HG03135 (cell line): ENCODE results near the gene NPFF.

Experiments
- ATAC-seq: cut with Tn5 transposase; IDR thresholded peaks from one replicate; pipeline ENCODE4 v1.9.1; 2021; ENCODE audit warnings: mild to moderate bottlenecking, moderate library complexity; ENCODE audit not compliant: unreplicated experiment

The NPFF gene

GRCh38 chr12:53514628-53515290 lies 7.5 kb upstream of the NPFF start:
- no peak for ATAC-seq

DNA sequence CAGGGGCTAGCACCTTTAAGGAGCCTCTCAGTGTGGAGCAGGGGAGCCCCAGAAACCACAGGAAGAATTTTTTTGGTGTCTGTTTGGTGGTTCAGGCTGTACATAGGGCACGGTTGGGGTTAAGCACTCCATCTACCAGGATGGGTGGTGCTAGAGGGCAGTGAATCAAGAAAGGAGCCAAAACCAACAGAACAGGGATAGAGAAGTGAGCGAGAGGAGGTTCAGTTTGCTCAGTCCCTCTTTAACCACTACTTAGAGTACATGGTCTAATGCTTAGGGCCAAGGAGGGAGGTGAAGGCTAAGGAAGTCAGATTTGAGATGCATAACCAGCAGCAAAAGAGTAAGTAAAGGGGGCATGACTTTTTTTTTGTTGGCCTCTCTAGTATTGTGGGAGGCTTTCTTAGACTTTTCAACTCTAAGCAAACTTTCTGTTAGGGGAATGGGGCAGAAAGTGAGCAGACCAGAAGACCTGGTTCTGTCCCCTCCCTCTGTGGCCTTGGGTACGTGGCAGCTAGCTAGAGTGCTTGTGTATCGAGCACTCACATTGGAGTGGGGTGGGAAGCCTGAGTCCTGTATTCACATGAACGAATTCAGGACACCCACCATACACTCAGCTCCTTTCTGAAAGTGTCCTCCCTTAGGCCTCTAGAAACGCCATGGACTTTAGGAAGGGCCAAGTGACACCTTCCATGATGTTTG lies 6.6 kb upstream of the NPFF start:
- ATAC-seq = no peak

DNA sequence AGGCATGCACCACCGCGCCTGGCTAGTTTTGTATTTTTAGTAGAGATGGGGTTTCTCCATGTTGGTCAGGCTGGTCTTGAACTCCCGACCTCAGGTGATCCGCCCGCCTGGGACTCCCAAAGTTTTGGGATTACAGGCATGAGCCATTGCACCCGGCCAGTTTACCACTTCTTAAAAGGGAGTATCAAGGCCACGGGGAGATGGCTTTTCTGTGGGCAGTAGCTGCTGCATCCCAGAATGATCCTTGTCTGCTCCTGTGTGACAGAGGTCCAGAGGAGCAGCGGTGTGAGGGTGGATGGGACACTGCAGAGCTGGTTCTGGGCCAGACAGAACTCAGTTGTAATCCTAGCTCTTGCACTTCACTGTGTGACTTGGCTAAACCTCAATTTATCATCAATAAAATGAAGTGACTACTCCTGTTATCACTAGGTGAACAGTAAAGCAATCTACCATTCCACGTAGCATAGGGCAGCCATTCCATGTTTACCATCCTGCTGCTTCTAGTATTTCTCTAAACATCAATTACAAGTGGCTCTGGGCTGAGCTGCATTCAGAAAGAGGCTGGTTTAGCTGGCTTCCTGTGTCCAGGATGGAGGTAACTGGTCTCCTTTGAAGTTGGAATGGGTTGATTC lies 3.0 kb upstream of the NPFF start:
- no peak for ATAC-seq

- peak; percentile 84 for ATAC-seq
These were observed 1.4 kb upstream of the NPFF start for GRCh38 chr12:53508534-53509170.

DNA sequence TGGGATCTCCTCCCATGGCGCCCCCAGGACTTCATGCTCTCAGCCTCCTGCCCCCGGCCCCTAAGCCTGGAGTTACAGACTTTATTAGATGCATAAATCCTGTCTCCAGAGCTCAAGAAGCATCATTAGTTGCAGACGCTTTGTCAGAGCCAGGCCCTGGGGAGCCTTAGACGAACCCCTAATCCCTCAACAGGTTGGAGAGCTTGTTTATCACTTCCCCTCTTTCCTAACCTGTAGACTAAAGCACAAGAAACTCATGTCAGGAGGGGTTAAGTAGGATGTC lies 260 bp upstream of the NPFF start:
- ATAC-seq = no peak

DNA sequence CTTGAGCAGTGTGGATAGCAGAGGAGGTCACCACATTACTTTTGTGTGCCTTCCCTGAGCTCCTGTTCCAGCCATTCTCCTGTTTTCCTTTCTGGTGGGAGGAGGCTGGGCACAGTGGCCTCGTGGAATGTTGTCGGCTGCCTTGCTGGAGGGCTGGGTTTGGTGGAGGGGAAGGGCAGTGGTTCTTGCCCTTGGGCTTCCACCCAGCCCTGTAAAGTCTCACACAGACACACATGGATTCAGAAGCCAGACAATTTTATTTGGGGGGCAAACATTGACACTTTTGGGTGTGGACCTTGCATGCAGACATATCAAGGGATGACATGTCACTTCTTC lies 866 bp downstream of the NPFF start:
- ATAC-seq = no peak

GRCh38 chr12:53505555-53506449 lies 1.5 kb downstream of the NPFF start:
- no peak for ATAC-seq

DNA sequence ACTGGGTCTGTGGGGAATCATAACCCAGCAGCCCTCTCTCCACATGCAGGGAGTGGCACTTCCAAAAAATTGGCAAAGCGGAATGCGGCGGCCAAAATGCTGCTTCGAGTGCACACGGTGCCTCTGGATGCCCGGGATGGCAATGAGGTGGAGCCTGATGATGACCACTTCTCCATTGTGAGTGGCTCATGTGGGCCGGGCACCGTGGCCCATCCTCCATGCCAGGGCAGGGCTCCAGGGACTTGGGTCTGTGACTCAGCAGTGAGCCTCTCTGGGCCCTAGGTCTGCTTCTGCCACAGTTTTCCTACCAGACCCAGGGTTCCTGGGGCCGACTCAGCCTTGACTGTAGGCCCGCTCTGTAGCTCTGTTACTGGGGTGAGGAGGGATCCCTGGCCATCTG lies 2.2 kb downstream of the NPFF start:
- ATAC-seq = no peak

DNA sequence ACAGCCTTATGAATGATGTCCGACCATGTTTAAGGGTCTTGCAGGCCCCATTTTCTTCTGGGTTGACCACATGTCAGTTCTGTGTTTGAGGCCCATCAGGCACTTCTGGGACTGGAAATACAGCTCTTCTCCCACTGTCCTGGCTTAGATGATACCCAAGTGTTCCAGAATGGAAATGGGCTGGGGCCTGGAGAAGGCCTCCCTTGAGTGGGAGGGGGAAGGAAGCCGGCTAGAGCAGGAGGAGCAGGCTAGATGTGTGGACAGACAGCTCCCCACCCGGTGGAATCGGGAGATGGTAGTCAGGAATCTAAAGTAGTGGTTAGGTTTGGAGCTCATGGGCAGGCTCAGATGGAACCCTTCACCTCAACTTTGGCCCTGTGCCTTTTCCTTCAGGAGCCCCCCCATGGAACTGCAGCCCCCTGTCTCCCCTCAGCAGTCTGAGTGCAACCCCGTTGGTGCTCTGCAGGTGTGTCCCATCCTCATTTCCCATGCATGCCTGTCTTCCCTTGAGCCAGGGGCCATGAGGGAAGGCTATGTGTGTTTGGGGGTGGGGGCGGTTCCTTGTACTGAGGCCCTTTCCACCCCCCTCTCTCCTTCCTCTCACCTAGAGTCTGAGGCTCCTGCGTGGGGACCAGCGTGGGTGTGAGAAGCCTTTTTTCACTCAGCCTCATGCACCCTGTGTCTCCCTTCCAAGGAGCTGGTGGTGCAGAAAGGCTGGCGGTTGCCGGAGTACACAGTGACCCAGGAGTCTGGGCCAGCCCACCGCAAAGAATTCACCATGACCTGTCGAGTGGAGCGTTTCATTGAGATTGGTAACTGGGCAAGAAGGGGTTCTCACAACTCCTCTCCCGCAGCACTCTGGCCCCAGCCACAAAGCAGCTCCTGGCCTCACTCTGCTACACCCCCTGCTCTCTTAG lies 3.0 kb downstream of the NPFF start:
- no peak for ATAC-seq

DNA sequence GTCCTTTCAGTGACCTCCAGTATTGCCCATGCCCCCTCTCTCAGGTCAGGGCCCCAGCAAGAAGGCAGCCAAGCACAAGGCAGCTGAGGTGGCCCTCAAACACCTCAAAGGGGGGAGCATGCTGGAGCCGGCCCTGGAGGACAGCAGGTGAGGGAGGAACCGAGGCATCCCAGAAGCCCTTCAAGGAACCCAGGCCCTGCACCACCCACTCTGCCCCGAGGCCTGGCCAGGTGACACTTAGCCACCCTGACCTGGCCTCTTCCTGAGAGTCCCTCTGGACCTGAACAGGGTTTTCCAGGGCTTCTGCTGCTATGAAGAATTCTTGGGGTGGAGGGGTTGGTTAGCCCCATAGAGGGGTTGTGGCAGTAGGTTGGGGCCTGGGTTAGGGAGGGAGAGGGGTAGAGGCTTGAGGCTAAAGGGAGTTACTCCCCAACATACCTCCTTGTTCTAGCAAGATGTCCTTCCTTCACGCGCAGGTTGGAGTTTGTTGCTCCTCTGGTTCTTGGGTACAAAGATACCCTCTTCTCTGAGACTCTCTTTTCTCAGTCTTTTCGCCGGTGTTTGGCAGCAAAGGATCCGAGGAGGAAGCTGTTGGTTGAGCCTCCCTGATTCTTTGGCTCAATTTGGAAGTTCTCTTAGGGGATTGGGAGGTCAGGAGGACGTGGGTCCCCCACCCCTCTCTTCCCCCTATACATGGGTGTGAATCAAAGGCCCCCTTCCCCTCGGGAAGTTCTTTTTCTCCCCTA lies 4.1 kb downstream of the NPFF start:
- ATAC-seq = no peak

GRCh38 chr12:53502331-53502730 lies 5.0 kb downstream of the NPFF start:
- no peak for ATAC-seq

- no peak for ATAC-seq
These were observed 5.6 kb downstream of the NPFF start for GRCh38 chr12:53501615-53502181.

DNA sequence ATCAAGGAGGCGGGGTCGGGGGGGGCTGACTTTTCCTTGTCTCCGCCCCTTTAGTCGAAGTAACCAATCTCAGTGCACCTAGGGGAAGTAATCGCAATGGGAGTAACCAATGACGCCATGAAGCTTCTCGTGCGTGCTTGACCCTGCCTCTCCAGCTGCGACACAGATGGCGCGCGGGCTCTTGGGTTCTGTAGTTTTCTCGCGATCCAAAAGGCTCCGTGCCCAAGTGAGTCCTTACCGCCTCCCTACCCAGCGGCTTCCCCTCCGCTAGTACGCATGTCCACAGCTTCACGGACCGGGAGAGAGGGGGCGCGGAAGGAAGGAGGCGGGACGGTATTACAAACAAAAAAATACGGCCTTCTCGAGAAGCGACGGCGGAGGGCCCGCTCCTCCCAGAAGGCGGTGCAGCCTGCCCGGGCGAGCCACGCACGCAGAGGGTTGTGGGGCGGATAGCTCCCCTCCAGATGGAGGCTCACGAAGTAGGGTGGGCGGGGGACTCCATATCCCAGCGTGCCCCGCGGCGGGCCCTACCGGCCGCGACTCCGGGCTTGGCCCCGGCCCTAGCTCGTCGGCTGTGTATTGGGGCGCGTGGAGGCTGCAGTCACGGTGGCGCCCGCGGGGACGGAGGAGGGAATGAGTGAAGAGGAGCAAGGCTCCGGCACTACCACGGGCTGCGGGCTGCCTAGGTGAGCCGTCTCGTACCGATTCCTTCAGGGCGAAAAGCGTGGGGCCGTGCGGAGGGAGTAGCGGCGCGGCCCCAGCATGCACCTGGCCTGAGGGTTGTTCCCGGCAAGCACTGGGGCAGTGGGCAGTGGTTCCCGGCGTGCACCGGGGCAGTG lies 6.3 kb downstream of the NPFF start, which contains the start of gene TARBP2:
Gene TARBP2, plus strand, starts transcription at position 508 of the 839 bp plus-strand sequence. Its CDS starts 126 bp downstream, at position 634.
- peak; percentile 79 for ATAC-seq

DNA sequence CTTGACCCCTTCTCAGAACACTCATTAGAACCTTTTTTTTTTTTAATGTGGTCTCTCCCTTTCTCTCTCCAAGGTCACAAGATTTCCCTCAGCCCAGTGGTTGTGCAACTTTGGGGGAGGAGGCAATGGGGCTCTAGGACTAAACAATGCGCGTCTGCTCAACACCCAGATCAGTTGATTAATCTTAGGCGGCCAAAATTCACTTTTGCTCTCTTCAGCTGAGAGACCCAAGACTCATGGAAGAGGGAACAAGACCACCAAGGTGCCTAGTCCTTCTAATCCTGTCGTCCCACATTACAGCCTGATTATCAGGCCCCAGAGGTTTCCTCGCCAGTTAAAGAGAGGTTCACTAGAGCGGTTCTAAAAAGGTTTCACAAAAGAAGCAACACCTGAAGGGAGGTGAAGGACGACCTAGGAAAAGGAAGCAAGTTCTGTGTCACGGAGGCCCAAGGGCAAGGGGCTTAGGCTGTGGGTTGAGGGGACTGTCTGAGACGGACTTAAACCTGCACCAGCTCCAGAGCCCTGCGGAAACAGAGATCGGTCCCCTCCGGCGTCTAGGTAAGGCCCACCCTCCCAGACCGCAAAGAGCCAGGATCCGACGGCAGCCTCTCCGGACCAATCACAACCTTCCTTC lies 7.0 kb downstream of the NPFF start:
- no peak for ATAC-seq

DNA sequence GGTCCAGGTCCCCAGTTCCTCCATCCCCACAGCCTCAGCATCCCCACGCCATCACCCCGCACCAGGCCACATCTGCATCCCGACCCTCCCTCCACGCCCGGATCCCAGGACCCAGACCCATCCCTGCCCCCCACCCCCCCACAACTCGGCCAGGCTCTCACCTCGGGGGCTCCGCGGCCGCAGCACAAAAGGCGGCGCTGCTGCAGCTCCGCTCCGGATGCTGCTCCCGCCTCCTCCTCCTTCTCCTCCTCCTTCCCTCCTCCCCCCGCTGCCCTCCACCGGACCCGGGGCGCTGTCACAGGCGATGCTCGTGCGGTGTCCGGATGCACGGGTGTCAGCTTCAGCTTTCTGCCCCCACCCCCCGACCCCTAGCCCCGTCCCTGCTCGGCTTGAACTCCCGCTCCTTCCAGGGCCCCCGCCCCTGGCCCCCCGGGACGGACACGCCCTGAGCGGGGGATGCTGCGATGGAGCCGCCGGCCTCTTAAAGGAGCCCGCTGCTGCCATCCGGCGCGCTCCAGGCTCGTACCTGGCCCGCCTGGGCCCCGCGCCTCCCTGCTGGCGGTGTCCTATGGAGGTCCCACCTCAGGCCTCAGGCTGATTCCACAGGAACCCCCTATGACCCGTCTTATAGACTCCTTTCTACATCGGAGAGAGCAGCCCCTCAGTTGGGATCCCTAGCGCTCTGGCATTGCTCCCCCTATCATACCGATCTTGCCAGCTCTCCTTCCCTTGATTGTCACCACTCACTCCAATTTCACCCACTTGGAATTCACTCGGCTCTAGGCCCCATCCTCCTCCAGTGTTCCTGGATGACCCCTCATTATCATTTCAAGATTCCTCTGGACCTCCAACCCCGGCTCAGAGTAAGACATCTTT lies 7.8 kb downstream of the NPFF start, which contains the start of gene MAP3K12:
Gene MAP3K12, minus strand, starts transcription at position 193 of the 876 bp plus-strand sequence. CDS start 12,067 bp downstream, outside the sequence.
- no peak for ATAC-seq

- no peak for ATAC-seq
These were observed 9.1 kb downstream of the NPFF start for GRCh38 chr12:53498235-53498630.
